Measurements from ENCODE around the gene PRKCZ. TPM values are rescaled to one million over a fixed set of nuclear protein-coding genes. Genes with fewer than 3 reads are reported as not detected.

PRKCZ gene
- total RNA-seq, 1 experiment from 2014 or later = 1.9 TPM

DNA sequence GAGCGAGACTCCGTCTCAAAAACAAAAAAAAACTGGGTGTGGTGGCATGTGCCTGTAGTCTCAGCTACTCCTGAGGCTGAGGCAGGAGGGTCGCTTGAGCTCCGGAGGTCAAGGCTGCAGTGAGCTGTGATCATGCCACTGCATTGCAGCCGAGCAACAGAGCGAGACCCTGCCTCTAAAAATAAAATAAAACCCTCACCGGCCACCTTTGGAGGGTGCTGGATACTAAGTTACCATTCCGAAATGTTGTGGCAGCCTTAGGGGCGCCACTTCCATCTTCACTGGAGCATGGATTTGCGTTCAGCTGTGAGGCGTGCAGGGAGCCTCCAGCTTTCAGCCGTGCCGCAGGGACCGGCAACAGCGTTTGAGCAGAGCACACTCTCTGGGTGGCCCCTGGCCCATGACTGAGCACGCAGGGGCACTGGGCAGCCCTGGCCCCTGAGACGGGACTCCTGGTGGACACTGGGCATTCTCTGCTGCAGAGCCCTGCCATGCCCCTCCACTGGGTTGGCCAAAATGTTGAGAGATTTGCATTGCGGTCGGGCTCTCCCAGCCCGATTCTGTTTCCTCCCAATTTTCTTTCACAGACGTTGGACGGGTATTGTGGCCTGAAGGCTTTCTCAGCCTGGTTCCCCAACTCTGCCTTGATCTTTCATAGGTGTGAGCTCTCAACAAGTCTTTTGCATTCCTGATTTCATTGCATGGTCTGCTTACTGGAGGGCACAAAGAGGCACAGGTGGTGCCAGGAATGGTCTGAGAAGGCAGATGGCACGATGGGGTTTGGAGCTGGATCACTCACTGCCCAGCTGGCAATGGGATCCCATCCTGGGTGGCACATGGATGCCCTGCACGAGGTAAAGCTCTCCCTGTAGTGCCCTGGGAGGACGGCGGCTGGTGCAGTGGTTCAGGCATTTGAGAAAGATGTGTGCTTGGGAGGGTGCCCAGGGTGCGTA is 40.8 kb upstream of the PRKCZ start:
- DNase-seq (ENCODE audit: low spot score) = no peak
- ChIA-PET POLR2A (ENCODE audit: low non-redundant PET) (no interaction called here), CTCF (no interaction called here)
- Histone ChIP-seq H3K9me3 (ENCODE audit: low read depth, low read length, poor library complexity, severe bottlenecking) (no peaks in the 10 kb centered on the region), H3K36me3 (ENCODE audit: insufficient read depth, low read length, poor library complexity, severe bottlenecking) (no peaks in the 10 kb centered on the region), H3K4me1 (ENCODE audit: insufficient read depth, low read length, poor library complexity, severe bottlenecking) (no peaks in the 10 kb centered on the region), H3K4me3 (ENCODE audit: low read depth, low read length, poor library complexity, severe bottlenecking) (no peak overlapping the region), H3K27ac (ENCODE audit: low read depth, low read length, poor library complexity, severe bottlenecking) (no peak overlapping the region), H3K27me3 (replicated peaks; ENCODE audit: insufficient read depth, low read depth, low read length, poor library complexity) (peaks cover 25% of the 10 kb centered on the region)
- intact Hi-C loops (cut with micrococcal nuclease; ENCODE audit: unreplicated experiment) = no loop called here
- BruUV-seq (replicated peaks) = no TSS peak
- no peak for TF ChIP-seq EZH2 (IDR thresholded peaks at IDR 0.05; ENCODE audit: borderline replicate concordance, low read depth, low read length, poor library complexity, severe bottlenecking)
- TF ChIP-seq CTCF (conservative IDR thresholded peaks at IDR 0.05; ENCODE audit: low read depth, low read length) = no peak

GRCh38 chr1:2014181-2014580 is 36.0 kb upstream of the PRKCZ start:
- no peak overlapping the region for H3K27ac ChIP-seq (ENCODE audit: low read depth, low read length, poor library complexity, severe bottlenecking)
- no peak for DNase-seq (ENCODE audit: low spot score)
- intact Hi-C loops (cut with micrococcal nuclease; ENCODE audit: unreplicated experiment) = no loop called here
- H3K4me3 ChIP-seq (ENCODE audit: low read depth, low read length, poor library complexity, severe bottlenecking) = no peak overlapping the region
- no TSS peak for BruUV-seq (replicated peaks)
- TF ChIP-seq EZH2 (IDR thresholded peaks at IDR 0.05; ENCODE audit: borderline replicate concordance, low read depth, low read length, poor library complexity, severe bottlenecking) = no peak
- POLR2A ChIA-PET (ENCODE audit: low non-redundant PET) = no interaction called here
- CTCF ChIA-PET = no interaction called here
- H3K4me1 ChIP-seq (ENCODE audit: insufficient read depth, low read length, poor library complexity, severe bottlenecking) = no peaks in the 10 kb centered on the region
- H3K9me3 ChIP-seq (ENCODE audit: low read depth, low read length, poor library complexity, severe bottlenecking) = no peaks in the 10 kb centered on the region
- no peaks in the 10 kb centered on the region for H3K36me3 ChIP-seq (ENCODE audit: insufficient read depth, low read length, poor library complexity, severe bottlenecking)
- H3K27me3 ChIP-seq (replicated peaks; ENCODE audit: insufficient read depth, low read depth, low read length, poor library complexity) = peaks cover 41% of the 10 kb centered on the region

GRCh38 chr1:2014741-2015735 is 35.2 kb upstream of the PRKCZ start:
- DNase-seq (ENCODE audit: low spot score) = no peak
- Histone ChIP-seq H3K4me3 (ENCODE audit: low read depth, low read length, poor library complexity, severe bottlenecking) (no peak overlapping the region), H3K4me1 (ENCODE audit: insufficient read depth, low read length, poor library complexity, severe bottlenecking) (no peaks in the 10 kb centered on the region), H3K27me3 (replicated peaks; ENCODE audit: insufficient read depth, low read depth, low read length, poor library complexity) (peaks cover 48% of the 10 kb centered on the region), H3K27ac (ENCODE audit: low read depth, low read length, poor library complexity, severe bottlenecking) (no peak overlapping the region), H3K36me3 (ENCODE audit: insufficient read depth, low read length, poor library complexity, severe bottlenecking) (no peaks in the 10 kb centered on the region), H3K9me3 (ENCODE audit: low read depth, low read length, poor library complexity, severe bottlenecking) (no peaks in the 10 kb centered on the region)
- intact Hi-C loops (cut with micrococcal nuclease; ENCODE audit: unreplicated experiment) = no loop called here
- BruUV-seq (replicated peaks) = no TSS peak
- TF ChIP-seq CTCF (conservative IDR thresholded peaks at IDR 0.05; ENCODE audit: low read depth, low read length) (no peak), EZH2 (IDR thresholded peaks at IDR 0.05; ENCODE audit: borderline replicate concordance, low read depth, low read length, poor library complexity, severe bottlenecking) (no peak)
- ChIA-PET POLR2A (ENCODE audit: low non-redundant PET) (no interaction called here), CTCF (no interaction called here)
